ENCODE measurements around the gene ANO8.
"Not testable (repeated sequence)": the region's sequence is repeated elsewhere in the genome, so short reads cannot be mapped to it uniquely, and the experiment has no call there.

ANO8 gene

DNA sequence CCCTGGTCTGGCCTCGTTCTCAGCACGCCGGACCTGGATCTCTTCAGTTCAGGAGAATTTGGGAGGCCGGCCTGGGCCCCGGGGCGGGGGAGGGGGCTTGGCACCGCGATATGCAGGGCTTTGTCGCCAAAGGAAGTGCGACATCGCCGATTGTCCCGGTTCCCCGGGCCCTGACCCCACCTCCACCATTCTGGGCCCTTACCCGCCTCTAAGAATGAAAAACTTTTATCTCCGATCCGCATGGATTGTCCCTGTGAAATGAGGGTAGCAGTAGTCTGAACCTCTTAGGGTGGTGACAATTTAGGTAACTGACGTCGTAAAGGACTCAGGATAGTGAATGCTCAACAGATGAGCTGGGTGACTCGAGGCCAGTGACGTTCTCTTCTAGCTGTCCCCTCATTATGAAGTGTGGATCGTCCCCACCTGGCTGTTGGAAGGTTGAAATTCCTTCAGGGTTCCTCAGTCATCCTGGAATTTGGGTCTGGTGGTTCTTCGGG is 24.6 kb downstream of the ANO8 start:
- no peak for DNase-seq (ENCODE audit: low spot score)

DNA sequence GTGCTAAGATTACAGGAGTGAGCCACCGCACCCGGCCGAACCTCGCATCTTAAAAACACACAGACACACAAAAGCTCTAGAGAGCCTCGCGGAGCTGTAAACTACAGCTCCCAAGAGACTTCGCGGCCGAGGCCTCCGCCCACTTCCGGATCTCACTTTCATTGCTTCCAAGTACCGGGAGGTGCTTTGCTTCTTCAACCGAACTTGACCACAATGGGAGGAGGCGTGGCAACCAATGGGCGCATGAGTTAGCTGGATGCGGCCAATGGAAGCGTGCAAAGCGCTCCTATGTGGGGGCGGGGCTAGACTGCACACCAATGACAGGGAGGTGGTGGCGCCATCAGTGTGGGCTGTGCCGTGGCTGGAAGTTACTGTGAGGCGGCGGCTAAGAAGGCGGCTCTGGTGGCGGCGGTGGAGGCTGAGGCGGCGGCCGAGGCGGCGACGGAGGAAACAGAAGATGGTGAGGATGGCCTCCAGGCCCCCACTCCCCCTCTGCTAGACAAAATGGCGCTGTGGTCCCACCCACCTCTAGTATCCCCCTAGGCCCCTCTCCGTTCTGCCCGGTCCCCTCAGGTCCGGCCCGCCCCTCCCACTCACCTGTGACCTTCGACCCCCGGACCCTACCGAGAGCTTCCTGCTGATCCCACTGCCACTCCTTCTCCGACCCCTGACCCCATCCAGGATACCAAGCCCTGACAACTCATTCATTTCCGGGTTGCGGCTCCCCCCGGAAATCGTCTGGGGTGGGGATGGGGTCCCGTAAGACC is 25.3 kb downstream of the ANO8 start, which contains the start of gene DDA1:
Gene DDA1 (plus strand): TSS at position 366 of the 767 bp plus-strand sequence. CDS start 92 bp downstream, at position 458.
- DNase-seq (ENCODE audit: low spot score), result peak; percentile 100

DNA sequence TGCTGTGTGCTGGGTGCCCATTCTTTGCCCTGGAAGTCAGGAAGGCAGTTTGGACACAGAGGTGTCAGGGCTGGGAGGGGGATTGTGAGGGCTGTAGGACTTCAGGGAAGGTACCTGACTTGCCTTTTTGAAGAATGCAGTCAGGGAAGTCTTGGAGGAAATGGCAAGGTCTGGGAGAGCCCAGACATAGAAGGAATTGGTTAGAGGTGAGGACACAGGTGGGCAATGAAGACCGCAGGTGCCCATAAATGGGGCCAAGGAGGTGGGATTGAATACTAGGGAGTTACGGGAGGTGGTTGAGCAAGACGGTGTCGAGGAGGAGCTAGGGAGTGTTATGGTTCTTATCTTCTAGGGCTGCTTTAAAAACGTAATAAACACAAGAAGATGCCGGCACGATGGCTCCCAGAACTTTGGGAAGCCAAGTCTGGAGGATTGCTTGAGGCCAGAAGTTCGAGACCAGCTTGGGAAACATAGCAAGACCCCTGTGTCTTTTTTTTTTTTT is 26.7 kb downstream of the ANO8 start:
- no peak for DNase-seq (ENCODE audit: low spot score)

DNA sequence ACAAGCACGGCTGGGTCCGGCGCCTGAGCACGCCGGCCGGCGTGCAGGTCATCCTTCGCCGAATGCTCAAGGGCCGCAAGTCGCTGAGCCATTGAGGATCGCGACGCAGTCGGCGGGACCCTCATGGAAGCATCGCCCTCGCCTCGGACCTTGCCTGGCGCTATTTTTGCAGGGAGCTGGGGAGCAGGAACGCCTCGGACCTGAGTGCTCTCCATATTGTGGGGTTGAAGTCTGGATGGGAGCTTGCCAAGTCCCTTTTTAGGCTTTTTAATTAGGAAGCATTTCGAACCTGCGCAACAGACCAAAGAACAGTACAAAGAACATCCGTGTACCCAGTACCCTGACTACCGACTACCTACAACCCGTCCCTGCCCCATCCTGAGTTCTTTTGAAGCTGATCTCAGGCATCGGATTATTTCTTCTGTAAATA is 28.4 kb downstream of the ANO8 start:
- DNase-seq (ENCODE audit: low spot score), result no peak

DNA sequence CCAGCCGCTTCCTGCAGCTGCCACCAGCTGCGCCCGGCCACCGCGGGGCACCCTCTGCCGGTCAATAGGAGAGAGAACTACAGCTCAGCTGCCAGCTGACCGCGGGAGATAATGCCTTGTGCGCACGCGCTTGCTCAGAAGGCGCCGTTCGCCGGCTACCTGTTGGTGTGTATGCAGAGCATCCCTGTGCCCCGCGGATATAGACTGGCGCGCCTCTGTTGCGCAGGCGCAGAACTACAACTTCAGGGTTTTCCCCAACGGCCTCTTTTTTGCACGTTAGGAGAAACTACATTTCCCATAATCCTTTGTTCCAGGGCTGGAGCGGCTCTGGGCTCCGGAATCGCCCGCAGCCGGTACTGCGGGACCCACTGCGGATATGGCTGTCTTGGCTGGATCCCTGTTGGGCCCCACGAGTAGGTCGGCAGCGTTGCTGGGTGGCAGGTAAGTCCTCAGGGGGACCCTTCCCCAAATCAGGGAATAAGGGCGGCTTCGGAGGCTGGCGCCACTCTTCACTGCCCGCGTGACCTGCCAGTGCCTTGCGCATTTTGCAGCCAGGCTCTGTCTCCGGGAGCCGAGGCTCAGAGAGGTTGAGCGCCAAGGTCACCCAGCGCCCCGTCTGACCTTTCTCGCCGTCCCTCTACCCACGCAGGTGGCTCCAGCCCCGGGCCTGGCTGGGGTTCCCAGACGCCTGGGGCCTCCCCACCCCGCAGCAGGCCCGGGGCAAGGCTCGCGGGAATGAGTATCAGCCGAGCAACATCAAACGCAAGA is 29.0 kb downstream of the ANO8 start, which contains the start of gene MRPL34:
Gene MRPL34 (plus strand): TSS at position 356 of the 768 bp plus-strand sequence. CDS start 21 bp downstream, at position 377.
- DNase-seq (ENCODE audit: low spot score), result peak; percentile 99

DNA sequence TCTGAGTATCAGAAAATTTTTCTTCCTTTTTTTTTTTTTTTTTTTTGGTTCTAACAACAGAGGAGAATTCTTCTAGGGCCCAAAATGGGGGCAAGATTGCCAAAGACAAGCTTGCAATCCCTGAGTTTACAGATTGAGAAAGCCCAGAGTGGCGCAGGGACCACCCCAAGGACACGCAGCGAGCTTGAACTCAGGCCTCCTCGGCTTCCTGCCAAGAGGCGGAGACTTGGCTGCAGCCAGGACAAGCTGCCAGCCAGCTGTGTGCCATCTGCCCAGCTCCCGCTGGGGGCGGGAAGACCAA is 29.5 kb downstream of the ANO8 start:
- DNase-seq (ENCODE audit: low spot score), result no peak

DNA sequence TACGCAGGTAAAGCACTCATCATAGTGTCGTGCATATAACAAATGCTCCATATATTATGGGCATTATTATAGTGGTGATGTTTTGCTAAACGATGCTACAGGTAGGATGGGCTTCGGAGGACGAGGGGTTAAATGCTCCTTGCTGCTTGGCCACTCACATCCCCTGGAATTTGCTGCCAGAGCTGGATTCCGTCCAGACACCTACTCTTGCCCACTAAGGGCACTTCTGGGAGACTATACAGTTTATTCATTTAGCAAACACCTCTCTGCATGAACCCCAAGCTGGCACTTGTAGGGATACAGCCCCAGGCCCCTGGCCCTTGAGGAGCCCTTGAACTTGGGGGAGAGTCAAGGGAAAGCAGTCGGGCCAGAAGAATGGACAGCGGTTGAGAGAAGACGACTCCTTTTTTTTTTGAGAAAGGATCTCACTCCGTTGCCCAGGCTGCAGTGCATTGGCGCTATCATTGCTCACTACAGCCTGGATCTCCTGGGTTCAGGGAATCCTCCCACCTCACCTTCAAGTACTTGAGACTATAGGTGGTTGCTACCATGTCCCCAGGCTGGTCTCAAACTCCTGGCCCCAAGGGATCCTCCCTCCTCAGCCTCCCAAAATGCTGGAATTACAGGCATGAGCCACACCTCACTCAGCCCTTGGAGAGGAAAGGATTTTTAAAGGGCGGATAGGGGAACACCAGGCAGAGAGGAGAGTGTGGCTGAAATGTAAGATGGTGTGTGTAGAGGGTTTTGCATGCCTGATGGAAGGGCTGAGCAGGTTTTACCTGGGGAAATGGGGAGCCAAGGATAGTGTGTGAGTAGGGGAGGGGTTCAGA is 30.1 kb downstream of the ANO8 start:
- DNase-seq (ENCODE audit: low spot score), result no peak

DNA sequence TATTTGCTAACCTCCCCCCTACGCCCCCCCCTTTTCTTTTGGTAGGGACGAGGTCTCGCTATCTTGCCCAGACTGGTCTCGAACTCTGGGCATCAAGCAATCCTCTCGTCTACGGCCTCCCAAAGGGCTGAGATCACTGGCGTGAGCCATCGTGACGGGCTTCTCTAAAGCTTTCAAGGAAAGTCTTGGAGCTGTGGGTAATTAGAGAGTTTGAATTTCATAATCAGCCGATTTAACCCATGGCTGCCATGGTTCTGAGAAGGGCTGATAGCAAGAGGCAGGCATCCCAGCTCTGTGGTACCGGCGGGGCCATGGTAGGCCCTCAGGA is 30.8 kb downstream of the ANO8 start:
- no peak for DNase-seq (ENCODE audit: low spot score)

DNA sequence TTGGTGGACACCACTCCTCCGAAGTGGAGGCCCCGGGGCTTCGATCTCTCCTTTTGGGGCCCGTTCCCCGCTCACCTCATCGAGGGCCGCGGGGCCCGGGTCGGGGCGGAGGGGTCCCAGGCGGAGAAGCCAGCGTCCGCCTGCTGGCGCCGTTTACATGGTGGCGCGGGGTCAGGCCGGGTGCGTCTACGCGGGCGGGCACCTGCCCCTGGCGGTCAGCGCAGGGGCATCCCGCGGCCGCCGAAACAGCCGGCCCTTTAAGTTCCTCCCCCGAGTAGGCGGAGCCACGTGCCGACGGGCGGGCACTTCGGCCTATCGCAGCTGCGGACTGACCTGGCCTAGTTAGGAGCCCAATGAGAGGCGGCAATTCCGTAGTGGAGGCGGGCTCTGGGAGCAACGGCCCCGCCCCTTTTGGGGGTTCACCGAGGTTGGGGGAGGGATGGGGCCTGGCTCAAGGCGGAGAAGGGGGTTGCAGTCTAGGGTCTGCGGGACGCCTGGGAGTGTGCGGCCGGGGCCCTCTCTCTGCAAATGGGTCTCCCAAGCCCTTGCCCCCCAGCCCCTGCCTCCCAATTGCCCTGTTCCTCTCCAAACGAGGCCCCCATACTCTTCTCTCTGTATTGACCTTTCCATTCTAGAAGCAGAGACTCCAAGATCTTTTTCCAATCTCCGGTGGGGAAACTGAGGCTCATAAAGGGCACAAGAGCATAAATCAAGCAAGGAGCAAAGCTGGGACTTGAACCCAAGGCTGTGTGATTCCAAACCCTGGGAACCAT is 31.3 kb downstream of the ANO8 start, which contains the start of gene ABHD8:
Gene ABHD8 (minus strand): TSS at position 259 of the 773 bp plus-strand sequence. CDS start 1,809 bp downstream, outside the sequence.
- peak; percentile 93 for DNase-seq (ENCODE audit: low spot score)

DNA sequence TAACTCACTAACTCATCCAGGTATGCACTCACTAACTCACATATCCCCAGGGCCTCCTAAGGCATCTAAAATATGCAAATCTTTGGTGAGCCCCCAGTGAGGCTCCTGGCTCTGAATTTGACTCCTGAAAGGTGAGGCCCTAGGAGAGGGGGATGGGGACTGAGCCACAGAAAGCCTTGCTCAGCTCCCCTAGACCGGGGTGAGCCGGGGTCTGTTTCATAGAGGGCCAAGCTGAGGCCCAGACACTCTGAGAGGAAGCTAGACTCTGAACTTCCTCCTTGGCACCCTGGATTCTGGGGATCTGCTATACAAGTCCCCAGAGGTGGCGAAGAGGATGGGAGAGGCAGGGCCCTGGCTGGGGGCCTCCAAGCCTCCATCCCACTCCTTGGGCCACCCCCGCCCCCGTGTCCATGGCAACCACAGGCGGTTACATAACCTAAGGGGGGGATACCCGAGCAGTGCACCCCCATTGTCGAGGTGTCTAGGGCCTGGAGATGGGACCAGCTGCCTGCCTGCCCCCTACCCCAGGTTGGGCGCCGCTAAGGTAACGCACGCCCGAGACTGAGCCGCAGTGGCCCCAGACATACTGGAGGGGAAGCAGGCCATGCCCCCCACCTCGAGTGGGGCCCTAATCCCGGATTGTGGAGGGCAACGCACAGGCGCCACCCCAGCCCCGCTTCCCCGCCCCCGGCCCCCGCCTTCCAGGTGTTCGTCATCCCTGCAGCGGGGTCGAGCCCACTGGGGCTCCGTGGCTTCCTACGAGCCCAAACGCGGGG is 32.1 kb downstream of the ANO8 start:
- DNase-seq (ENCODE audit: low spot score), result no peak

DNA sequence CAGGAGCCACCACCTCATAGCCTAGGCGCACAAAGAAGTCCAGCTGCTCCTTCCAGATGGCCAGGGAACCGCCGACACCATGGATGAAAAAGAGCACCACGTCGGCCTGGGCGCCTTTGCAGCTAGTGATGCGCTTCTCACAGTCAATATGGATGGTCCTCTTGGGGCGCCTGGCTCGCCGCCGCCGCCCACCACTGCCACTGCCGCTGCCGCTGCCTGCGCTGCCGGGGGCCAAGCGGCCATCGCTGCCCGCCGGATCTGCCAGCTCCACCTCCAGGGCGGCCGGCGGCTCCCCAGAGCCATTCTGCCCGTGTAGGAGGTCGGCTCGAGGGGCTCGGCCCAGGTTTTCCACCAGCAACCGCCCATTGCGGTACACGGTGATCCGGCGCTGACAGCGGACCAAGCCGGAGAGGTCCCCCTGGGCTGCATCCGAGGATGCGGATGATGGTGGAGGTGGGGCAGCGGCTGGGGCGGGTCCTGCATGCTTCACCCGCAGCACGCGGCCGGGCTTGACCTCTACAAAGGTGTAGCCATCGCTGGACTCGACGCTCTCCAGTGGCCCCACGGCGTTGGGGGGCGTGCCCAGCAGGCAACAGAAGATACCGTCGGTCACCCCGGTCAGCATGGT is 33.5 kb downstream of the ANO8 start:
- no peak for DNase-seq (ENCODE audit: low spot score)

DNA sequence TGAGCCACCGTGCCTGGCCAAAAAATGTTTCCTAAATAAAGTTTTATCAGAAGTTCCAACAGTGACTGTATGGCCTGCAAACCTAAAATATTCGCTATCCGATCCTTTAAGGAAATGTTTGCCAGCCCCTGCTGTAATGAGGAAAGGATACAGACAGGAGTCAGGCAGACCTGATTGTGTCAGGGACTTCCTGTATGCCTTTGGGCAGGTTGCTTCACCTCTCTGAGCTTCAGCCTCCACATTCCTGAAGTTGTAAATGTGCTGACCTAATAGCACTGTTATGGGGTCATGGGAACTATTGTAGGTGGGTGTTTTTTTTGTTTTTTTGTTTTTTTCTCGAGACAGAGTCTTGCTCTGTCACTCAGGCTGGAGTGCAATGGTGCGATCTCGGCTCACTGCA is 37.7 kb downstream of the ANO8 start:
- DNase-seq (ENCODE audit: low spot score), result no peak

DNA sequence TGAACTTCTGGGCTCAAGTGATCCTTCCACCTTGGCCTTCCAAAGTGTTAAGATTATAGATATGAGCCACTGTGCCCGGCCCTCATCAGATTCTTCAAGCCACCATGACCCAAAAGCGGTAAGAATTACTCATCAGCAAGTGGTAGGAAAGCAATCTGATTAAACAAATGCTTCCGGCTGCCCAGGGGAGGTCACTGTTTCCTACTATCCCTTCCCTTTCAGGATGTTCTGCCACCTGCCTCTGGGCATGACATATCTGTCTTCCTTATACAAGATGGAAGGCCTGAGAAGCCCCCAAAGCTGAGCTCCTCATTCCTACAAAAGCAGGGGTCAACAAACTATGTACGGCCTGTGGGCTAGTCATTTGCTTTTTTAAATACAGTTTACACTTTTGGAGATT is 38.4 kb downstream of the ANO8 start:
- DNase-seq (ENCODE audit: low spot score), result no peak

DNA sequence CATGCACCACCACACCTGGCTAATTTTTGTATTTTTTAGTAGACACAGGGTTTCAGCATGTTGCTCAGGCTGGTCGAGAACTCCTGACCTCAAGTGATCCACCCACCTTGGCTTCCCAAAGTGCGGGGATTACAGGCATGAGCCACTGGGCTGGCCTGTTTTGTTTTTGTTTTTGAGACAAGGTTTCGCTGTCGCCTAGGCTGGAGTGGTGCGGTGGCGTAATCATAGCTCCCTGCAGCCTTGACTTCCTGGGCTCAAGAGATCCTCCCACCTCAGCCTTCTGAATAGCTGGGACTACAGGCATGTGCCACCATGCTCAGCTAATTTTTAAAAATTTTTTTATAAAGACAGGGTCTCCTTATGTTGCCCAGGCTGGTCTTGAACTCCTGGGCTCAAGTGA is 39.1 kb downstream of the ANO8 start:
- not testable (repeated sequence) for DNase-seq (ENCODE audit: low spot score)

DNA sequence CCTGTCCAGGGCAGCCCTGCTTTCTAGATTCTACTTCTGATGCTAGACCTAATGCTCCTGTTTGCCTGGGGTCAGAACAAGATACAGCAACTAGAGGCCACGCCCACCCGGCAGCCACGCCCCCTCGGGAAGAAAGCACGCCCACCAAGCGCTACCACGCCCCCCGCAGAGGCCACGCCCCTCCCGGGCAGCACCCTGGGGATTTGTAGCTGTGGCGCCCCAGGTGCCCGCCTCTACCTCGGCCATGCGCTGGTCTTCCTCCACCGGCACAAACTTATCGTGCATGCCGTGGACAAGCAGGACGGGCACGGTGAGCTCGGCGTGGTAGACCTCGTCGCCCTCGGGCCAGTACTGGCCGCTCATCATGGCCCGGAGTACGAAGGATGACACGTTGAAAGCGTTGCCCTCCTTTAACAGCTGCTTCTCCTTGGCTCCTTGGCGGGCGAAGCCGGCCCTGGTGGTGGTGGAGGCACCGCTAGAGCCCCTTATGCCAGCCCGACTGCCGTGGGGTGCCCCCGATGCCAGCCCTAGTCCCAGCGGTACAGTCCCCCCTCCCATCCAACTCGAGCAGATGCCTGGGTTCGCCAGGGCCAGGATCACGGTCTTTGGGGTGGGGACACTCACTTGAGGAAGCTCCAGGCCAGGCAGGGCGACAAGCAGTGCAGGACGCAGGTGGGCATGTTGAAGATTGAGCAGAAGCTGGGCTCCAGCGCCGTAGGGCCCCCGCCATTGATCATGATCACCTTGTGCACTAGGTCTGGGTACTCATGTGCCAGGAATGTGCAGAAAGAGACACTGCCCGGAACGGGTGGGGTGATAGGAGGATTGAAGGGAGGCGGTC is 40.4 kb downstream of the ANO8 start:
- peak; percentile 71 for DNase-seq (ENCODE audit: low spot score)

DNA sequence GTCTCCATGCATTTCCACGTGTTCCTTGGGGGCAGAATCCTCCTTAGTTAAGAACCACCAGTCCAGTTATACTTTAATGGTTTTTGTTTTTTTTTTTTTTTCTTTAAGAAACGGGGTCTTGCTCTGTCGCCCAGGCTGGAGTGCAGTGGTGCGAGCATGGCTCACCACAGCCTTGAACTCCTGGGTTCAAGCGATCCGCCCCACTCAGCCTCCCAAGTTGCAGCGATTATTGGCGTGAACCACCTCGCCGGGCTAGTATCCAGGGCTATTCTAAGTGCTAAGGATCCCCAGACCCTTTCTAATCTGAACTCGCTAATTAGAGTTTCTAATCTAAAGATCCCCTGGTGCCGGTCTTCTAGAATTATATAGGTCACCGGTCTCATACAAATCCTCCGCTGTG is 41.0 kb downstream of the ANO8 start:
- DNase-seq (ENCODE audit: low spot score), result no peak

DNA sequence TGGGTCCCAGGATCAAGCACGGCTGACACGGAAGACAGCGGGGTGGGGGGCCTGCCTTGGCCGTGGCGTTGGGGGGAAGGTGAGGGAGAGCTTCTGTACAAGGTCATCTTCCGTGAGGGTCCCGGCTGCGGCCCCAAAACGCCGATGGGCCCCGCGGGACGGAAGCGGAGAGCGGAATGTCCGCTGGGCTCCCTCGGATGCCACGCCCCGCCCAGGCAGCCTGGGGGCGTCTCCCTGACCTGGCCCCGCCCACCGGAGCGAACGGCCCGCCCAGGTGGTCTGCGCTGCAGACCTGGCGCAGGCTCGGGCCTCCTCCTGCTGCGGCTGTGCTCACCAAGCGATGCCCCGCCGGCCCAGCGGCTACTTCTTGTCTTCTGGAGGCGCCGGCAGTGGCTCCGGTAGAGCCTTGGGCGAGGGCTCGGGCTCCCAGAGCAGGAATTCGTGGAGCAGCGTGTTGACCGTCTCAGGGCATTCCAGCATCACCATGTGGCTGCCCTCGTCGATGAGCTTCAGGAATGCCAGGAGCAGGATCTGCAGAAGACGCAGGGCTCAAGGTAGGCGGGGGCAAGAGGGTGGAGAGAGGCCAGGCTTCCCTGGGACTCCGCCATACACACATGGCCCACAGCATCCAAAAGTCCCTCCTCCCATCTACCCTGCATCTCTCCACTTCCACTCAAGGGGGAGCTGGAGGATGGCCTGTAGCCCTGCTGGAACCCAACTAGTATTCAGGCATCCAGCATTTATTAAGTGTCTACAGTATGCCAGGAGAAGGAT is 42.2 kb downstream of the ANO8 start:
- DNase-seq (ENCODE audit: low spot score), result peak; percentile 84

DNA sequence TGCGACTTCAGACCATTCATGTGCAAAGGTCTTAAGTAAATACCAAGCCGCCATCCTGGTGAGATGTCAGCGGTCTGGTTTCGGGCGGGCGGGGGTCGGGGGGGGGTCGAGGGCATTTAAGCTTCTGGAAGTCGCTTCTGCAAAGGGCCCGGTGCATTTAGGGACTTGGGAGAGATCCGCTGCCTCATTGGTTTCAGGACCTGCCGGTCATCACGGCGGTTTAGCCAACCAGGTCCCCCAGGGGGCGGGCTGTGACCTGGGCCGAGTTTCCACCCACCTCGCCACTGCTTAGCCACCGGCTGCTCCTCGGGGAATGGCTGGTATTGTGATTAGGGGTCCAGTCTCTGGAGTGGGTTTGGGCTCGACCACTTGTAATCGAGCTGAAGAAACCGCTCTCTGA is 45.2 kb downstream of the ANO8 start:
- peak; percentile 71 for DNase-seq (ENCODE audit: low spot score)
